Left lung (tissue), 10 donors: ENCODE data around the gene DNAAF9. TPM values are rescaled to one million over a fixed set of nuclear protein-coding genes. Genes with fewer than 3 reads are reported as not detected.

ENCODE experiments used
- ATAC-seq: fragments of 200-7000 bp; cut with Tn5 transposase; one replicate; pipeline ENCODE4 v1.9.1; 2020; ENCODE audit warnings: moderate library complexity
- DNase-seq, 4 donors: peaks; one replicate each; pipeline ENCODE4 v3.0.0-alpha.2; 2013 to 2020
- H3K27ac ChIP-seq, 2 donors: fragments of 200-600 bp; sonication (generic) in 1 of 2; one replicate each; pipeline versions ENCODE4 v1.5.0 to v1.8.0; 2020 to 2021
- H3K27me3 ChIP-seq, 2 donors: fragments of 200-600 bp; sonication (generic) in 1 of 2; one replicate each; pipeline versions ENCODE4 v1.5.0 to v1.8.0; 2020 to 2021
- H3K36me3 ChIP-seq, 2 donors: fragments of 200-600 bp; sonication (generic) in 1 of 2; one replicate each; pipeline versions ENCODE4 v1.5.0 to v1.8.0; 2020 to 2021
- H3K4me1 ChIP-seq, 2 donors: fragments of 200-600 bp; one replicate each; pipeline ENCODE4 v1.8.0; 2021
- H3K4me3 ChIP-seq, 2 donors: fragments of 200-600 bp; sonication (generic) in 1 of 2; one replicate each; pipeline versions ENCODE4 v1.5.0 to v1.8.0; 2020 to 2021; ENCODE audit warnings: mild to moderate bottlenecking in 1 of 2
- H3K9me3 ChIP-seq, 2 donors: fragments of 200-600 bp; sonication (generic) in 1 of 2; one replicate each; pipeline versions ENCODE4 v1.5.0 to v1.8.0; 2020 to 2021
- intact Hi-C, 2 donors: fragments of 100-400 bp; cut with DNase I; formaldehyde crosslinking; loops; one replicate each; pipeline versions ENCODE4 v1.11.2 to v1.14.2; 2022
- polyA plus RNA-seq, 6 donors: library from polyadenylated mRNA; unstranded; fragments of 120-200 nt; gene quantifications; one replicate each; pipeline ENCODE4 v1.2.1, GENCODE V29; 2013; ENCODE audit not compliant: insufficient read length in 6 of 6
- total RNA-seq, 2 donors: library from RNA; stranded (reverse); fragmentation: NEBNext Ultra II Directional; extraction: Animal tissue kit (Norgen Biotek cat#: 25700); gene quantifications; one replicate each; pipeline ENCODE4 v1.2.1, GENCODE V29; 2021
- TF ChIP-seq, protein P1 (sequence below), 2 donors: fragments of 200-600 bp; sonication (generic) in 1 of 2; IDR thresholded peaks; one replicate each; pipeline versions ENCODE4 v1.5.0 to v1.8.0; 2021; ENCODE audit warnings: antibody characterized with exemption in 2 of 2
- donor health status: DM: no; HTN: yes; CAD: no.
- donor health status: DM: no; HTN: no; CAD: no.

The DNAAF9 gene
- total and polyA plus RNA-seq, 8 donors = 16.9 to 26.3 (median 25.0) TPM

DNA sequence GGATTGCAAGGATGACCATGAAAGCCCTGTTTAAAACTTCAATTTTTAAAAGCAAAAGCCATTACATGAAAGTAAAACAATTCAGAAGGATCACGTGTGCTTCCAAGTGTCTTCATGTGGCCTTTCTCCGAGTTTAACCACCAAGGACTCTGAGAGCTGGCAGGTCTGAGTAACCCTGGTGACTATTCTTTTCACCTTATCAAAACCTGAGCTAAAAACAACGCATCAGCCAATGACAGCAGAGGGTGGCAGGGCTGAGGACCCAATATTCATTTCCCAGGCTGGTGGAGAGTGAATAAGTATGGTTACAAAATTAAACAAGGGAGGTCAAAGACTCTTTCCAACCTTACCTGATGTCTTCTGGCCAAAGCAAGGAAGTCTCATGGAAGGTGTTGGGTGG lies 46.7 kb downstream of the DNAAF9 start:
- H3K4me3 ChIP-seq = no peak overlapping the region
- no peaks in the 10 kb centered on the region for H3K27me3 ChIP-seq
- H3K27ac ChIP-seq = no peak overlapping the region
- DNase-seq (no peak), ATAC-seq (no peak)
- intact Hi-C loops = no loop called here
- peaks cover 0 to 6% of the 10 kb centered on the region in 2 donors for H3K4me1 ChIP-seq
- TF ChIP-seq, protein P1, sequence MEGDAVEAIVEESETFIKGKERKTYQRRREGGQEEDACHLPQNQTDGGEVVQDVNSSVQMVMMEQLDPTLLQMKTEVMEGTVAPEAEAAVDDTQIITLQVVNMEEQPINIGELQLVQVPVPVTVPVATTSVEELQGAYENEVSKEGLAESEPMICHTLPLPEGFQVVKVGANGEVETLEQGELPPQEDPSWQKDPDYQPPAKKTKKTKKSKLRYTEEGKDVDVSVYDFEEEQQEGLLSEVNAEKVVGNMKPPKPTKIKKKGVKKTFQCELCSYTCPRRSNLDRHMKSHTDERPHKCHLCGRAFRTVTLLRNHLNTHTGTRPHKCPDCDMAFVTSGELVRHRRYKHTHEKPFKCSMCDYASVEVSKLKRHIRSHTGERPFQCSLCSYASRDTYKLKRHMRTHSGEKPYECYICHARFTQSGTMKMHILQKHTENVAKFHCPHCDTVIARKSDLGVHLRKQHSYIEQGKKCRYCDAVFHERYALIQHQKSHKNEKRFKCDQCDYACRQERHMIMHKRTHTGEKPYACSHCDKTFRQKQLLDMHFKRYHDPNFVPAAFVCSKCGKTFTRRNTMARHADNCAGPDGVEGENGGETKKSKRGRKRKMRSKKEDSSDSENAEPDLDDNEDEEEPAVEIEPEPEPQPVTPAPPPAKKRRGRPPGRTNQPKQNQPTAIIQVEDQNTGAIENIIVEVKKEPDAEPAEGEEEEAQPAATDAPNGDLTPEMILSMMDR (IDR thresholded peaks at IDR 0.05) = no peak
- no peaks in the 10 kb centered on the region for H3K9me3 ChIP-seq
- peaks cover 0 to 24% of the 10 kb centered on the region in 2 donors for H3K36me3 ChIP-seq

DNA sequence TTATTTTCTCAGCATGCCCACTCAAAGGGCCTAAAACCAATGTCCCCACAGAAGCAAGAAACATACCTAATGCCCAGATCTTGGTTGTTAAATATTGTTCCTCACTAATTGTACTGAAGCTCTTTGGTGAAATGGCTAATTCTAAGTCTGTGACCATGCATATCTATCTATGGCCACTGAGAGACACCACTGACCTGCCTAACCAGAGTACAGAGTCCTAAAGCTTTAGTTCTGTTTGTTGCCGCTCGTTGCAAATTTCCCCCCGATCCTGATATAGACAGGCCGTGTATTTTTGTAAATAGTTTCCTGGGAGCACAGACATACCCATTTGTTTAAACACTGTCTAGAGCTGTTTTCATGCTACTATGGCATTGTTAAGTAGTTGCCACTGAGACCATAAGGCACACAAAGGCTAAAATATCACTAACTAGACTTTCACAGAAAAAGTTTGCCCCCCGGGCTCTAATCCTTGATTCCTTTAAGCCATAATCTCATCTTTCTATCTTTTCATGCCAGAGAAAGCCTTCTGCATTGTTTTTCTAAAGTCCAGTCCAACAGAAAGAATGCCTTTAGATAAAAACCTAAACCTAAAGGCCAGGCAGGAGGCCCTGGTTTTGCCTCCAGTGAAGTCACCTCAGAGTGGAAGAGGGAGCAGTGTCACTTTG lies 48.7 kb downstream of the DNAAF9 start:
- Histone ChIP-seq H3K36me3 (peaks cover 0 to 24% of the 10 kb centered on the region in 2 donors), H3K4me1 (peaks cover 0 to 6% of the 10 kb centered on the region in 2 donors), H3K27ac (no peak overlapping the region), H3K4me3 (no peak overlapping the region), H3K9me3 (no peaks in the 10 kb centered on the region), H3K27me3 (no peaks in the 10 kb centered on the region)
- TF ChIP-seq, protein P1 (IDR thresholded peaks at IDR 0.05) = no peak
- DNase-seq = no peak
- intact Hi-C loops = no loop called here
- ATAC-seq = no peak

Other genes starting within 250 kb of the DNAAF9 start
- 10 to 100 TPM; 17.3 to 19.0 TPM for gene FASTKD5, start 247.8 kb downstream of the DNAAF9 start, total RNA-seq
- gene FASTKD5, start 247.8 kb downstream of the DNAAF9 start, polyA plus RNA-seq = 10 to 100 TPM; 10.7 to 14.1 (median 13.4) TPM
- 1 to 10 TPM; 5.2 TPM for gene UBOX5, start 247.8 kb downstream of the DNAAF9 start, total RNA-seq
- 1 to 10 TPM; 7.8 to 9.8 (median 9.4) TPM for gene UBOX5, start 247.8 kb downstream of the DNAAF9 start, polyA plus RNA-seq
- 10 to 100 TPM; 12.3 to 21.0 TPM for gene LZTS3, start 234.1 kb downstream of the DNAAF9 start, total RNA-seq
- 10 to 100 TPM in 1 of 6 donors, 1 to 10 TPM in 5; 7.1 to 11.8 (median 9.1) TPM for gene LZTS3, start 234.1 kb downstream of the DNAAF9 start, polyA plus RNA-seq
- gene DDRGK1, start 203.0 kb downstream of the DNAAF9 start, total RNA-seq = 100 to 1,000 TPM in 1 of 2 donors, 10 to 100 TPM in 1; 83.9 to 107 TPM
- gene DDRGK1, start 203.0 kb downstream of the DNAAF9 start, polyA plus RNA-seq = 10 to 100 TPM; 46.6 to 51.7 (median 49.4) TPM
- 10 to 100 TPM; 45.7 to 48.0 TPM for gene ITPA, start 198.2 kb downstream of the DNAAF9 start, total RNA-seq
- 10 to 100 TPM; 43.5 to 63.7 (median 51.9) TPM for gene ITPA, start 198.2 kb downstream of the DNAAF9 start, polyA plus RNA-seq
- gene SLC4A11, start 168.5 kb downstream of the DNAAF9 start, total RNA-seq = 1 to 10 TPM; 3.5 to 4.8 TPM
- 1 to 10 TPM in 1 of 6 donors, under 1 TPM in 5; 0.44 to 1.4 (median 0.88) TPM for gene SLC4A11, start 168.5 kb downstream of the DNAAF9 start, polyA plus RNA-seq
- 10 to 100 TPM; 28.8 to 35.7 TPM for gene ATRN, start 63.3 kb upstream of the DNAAF9 start, total RNA-seq
- 10 to 100 TPM; 32.6 to 39.5 (median 35.9) TPM for gene ATRN, start 63.3 kb upstream of the DNAAF9 start, polyA plus RNA-seq